ENCODE data around the gene OSCAR.

Gene OSCAR, protein sequence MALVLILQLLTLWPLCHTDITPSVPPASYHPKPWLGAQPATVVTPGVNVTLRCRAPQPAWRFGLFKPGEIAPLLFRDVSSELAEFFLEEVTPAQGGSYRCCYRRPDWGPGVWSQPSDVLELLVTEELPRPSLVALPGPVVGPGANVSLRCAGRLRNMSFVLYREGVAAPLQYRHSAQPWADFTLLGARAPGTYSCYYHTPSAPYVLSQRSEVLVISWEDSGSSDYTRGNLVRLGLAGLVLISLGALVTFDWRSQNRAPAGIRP

GRCh38 chr19:54100561-54100960 lies at the start of gene OSCAR:
Gene OSCAR (minus strand): TSS chr19:54100803. CDS start chr19:54100792, 11 bp downstream.
- DNase-seq (ENCODE audit: low spot score), result peak; percentile 35

GRCh38 chr19:54149021-54149812 lies 48.6 kb upstream of the OSCAR start:
- no peak for DNase-seq (ENCODE audit: low spot score)

DNA sequence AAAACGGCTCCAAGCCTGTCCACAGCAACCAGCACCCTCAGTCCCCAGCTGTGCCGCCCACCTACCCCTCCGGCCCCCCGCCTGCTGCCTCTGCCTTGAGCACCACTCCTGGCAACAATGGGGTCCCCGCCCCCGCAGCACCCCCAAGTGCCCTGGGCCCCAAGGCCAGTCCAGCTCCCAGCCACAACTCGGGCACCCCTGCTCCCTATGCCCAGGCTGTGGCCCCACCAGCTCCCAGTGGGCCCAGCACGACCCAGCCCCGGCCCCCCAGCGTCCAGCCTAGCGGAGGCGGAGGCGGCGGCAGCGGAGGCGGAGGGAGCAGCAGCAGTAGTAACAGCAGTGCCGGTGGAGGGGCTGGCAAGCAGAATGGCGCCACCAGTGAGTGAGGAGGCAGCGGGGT lies 47.6 kb upstream of the OSCAR start:
- DNase-seq (ENCODE audit: low spot score), result no peak

DNA sequence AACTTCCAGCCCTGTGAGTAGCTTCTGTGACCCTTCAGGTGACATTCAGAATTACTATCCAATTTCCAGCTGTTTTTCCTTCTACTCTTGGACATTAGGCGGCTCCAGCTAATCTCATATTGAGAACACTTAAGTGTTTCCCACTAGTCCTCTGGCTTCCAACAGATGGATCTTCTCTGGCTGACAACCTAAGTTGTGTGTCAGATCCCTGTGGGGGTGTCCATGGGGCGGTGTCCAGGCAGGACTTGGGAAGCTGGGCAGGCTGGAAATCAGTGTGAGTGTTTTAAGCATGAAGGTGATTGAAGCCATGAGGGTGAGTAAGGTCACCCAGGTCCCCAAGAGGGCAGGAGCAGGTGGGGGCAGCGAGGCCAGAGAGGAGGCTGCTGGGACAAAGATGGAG lies 47.1 kb upstream of the OSCAR start:
- DNase-seq (ENCODE audit: low spot score), result no peak

GRCh38 chr19:54145541-54146158 lies 45.0 kb upstream of the OSCAR start:
- DNase-seq (ENCODE audit: low spot score), result no peak

DNA sequence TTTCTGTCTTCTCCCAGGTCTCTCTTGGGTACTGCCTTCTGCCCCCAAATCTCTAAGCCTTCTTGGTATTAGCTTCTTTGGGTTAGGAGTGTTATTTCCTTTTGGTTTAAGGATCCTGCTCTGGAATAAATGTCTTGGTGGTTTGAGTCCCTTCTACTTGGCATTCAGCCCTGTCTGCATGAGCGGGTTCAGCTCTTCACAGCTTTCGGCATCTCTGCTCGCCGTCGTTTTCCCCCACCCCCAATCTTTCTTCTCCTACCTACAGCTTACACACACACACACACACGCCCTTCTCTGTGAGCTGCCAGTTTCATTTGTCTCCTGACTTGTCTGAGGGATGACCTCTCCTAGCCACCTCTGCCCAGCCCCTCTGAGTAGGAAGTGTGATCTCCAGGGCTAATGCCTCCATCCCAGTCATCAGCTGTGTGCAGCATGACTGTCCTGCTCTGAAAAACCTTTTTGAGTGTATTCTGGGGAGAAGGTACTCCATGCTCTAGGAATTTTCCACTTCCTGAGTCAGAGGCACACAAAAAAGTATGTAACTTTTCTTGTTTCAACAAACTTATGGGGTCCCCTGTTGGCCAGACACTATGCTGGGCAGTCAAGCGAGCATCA lies 41.7 kb upstream of the OSCAR start:
- DNase-seq (ENCODE audit: low spot score), result no peak

DNA sequence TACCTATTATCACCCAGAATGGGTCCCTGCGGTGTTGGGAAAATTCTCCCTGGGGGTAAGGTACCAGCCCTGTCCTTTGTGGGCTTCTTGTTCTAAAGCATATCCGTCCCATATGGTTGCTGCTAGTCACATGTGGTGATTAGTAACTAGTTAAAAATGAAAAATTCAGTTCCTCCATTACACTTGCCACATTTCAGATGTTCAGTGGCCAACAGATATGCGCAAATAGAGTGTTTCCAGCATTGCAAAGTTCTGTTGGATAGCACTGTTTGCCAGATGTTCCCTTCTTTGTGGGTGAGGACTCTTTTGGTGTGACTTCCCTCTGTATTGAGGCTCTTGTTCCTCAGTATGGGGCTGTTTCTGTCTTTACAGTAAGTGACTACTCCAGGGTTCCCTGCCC lies 40.8 kb upstream of the OSCAR start:
- DNase-seq (ENCODE audit: low spot score), result no peak

- DNase-seq (ENCODE audit: low spot score), result no peak
These were observed 38.1 kb upstream of the OSCAR start for GRCh38 chr19:54138489-54139256.

- no peak for DNase-seq (ENCODE audit: low spot score)
These were observed 37.3 kb upstream of the OSCAR start, which contains the start of gene CNOT3 for GRCh38 chr19:54137699-54138488. Gene CNOT3 (plus strand): TSS chr19:54137762. CDS start chr19:54142979, 5,217 bp downstream.

- peak; percentile 100 for DNase-seq (ENCODE audit: low spot score)
These were observed 36.5 kb upstream of the OSCAR start for GRCh38 chr19:54136864-54137698.

DNA sequence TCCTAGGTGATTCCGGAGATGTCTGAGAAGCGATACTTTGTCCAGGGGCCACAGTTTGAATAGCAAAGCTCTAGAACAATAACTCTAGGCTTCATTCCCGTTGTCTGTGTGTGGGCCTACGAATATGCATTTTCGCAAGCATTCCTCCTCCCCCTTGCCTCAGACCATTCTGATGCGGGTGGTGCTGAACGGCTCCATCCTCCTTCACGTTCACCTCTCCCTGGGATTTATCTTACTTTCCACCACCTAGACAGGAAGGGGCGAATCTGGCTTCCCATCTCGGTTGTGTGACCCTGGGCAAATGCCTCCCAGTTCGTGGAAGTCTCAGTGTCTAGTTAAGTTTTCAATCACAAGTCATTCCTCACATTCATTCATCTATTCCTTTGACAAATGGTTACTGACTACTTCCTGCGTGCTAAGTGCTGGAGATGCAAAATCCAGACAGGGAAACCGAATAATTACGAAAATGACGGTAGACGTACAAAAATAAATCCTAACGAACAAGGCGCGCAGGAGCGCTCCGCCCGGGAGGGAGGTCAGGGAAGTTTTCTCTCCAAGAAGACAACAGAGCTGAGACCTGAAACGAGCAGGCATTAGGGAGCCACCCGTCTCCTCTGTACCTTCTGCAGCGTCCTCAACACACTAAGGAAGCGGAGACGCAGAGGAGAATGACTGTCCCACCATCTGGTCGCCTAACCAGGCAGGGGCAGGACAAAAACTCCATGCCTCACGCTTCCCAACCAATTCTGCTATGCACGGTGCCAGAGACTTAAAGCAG lies 35.7 kb upstream of the OSCAR start:
- no peak for DNase-seq (ENCODE audit: low spot score)

DNA sequence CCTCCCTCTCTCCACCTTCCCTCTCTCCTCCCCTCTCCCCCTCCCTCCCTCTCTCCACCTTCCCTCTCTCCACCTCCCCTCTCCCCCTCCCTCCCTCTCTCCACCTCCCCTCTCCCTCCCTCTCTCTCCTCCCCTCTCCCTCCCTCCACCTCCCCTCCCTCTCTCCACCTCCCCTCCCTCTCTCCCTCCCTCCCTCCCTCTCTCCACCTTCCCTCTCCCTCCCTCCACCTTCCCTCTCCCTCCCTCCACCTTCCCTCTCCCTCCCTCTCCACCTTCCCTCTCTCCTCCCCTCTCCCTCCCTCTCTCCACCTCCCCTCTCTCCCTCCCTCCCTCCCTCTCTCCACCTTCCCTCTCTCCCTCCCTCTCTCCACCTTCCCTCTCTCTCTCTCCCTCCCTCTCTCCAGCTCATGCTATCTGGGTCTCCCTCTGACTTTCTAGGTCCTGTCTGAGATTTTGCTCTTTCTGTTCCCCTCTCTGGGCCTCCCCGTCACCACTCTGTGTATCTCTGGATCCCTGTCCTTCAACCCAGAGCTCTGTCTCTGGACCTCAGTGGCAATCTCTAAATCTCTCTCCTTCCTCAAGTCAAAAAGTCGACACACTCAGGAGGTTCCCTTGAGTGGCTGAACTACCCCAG lies 33.5 kb upstream of the OSCAR start:
- no peak for DNase-seq (ENCODE audit: low spot score)

- peak; percentile 41 for DNase-seq (ENCODE audit: low spot score)
These were observed 32.8 kb upstream of the OSCAR start for GRCh38 chr19:54133312-54133956.

GRCh38 chr19:54129617-54129996 lies 29.0 kb upstream of the OSCAR start:
- no peak for DNase-seq (ENCODE audit: low spot score)

- DNase-seq (ENCODE audit: low spot score), result no peak
These were observed 28.4 kb upstream of the OSCAR start for GRCh38 chr19:54128796-54129616.

DNA sequence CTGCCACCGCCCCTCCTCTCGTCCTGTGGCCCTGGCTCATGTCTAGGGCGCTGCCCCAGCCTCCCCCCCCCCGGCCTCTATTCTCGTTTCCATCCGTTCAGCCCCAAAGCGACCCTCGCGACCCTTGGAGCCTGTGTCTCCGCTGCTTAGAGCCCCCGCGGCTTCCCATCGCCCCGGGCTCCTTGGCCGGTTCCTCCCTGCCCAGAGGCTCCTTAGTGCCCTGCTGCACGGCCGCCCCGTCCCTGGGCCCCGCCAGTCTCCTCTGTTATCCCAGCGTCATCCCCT lies 27.8 kb upstream of the OSCAR start:
- DNase-seq (ENCODE audit: low spot score), result no peak

DNA sequence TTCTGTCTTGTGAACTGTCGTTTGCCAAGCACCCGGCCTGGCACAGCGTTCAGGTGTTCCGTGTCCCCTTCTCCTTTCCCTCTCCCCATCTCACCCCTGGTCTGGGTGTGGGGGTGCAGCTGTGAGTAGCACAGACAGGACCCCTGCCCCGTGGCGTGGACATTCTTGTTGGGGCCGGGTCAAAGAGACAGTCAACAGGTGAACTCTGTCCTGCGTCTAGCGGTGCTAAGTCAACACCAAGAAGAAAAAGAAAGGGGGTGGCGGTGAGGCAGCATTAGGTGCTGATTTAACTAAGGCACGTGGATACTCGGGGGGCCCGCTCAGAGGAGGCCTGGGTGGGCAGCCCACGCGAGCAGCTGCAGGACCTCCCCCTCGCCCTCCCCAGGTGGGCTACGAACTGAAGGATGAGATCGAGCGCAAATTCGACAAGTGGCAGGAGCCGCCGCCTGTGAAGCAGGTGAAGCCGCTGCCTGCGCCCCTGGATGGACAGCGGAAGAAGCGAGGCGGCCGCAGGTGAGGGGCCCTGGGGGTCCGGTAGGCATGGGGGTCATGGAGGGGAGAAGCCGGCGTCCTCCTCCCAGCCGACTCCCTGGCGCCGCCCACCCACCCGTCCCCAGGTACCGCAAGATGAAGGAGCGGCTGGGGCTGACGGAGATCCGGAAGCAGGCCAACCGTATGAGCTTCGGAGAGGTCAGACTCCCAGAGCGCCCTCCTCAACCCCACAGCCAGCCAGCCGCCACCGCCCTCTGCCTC lies 27.3 kb upstream of the OSCAR start:
- DNase-seq (ENCODE audit: low spot score), result no peak
